Measurements from ENCODE around the gene ST6GAL1.

The ST6GAL1 gene

GRCh38 chr3:187084580-187084979 is 154.3 kb downstream of the ST6GAL1 start:
- DNase-seq, result no peak

GRCh38 chr3:187085021-187085666 is 154.8 kb downstream of the ST6GAL1 start:
- no peak for DNase-seq

- DNase-seq, result no peak
Measured at GRCh38 chr3:187085933-187086332, 155.6 kb downstream of the ST6GAL1 start.

GRCh38 chr3:187086831-187087230 is 156.5 kb downstream of the ST6GAL1 start:
- DNase-seq, result no peak

GRCh38 chr3:187088701-187089100 is 158.4 kb downstream of the ST6GAL1 start:
- no peak for DNase-seq

- DNase-seq, result no peak
Measured at GRCh38 chr3:187093320-187093719, 163.0 kb downstream of the ST6GAL1 start.

GRCh38 chr3:187098923-187099512 is 168.7 kb downstream of the ST6GAL1 start:
- DNase-seq, result no peak

- DNase-seq, result peak; percentile 64
Measured at GRCh38 chr3:187101184-187102072, 171.1 kb downstream of the ST6GAL1 start.

- no peak for DNase-seq
Measured at GRCh38 chr3:187102073-187102634, 171.8 kb downstream of the ST6GAL1 start.

GRCh38 chr3:187103251-187103650 is 172.9 kb downstream of the ST6GAL1 start:
- no peak for DNase-seq

GRCh38 chr3:187104342-187104741 is 174.0 kb downstream of the ST6GAL1 start:
- no peak for DNase-seq

- no peak for DNase-seq
Measured at GRCh38 chr3:187104933-187105332, 174.6 kb downstream of the ST6GAL1 start.

- DNase-seq, result no peak
Measured at GRCh38 chr3:187105700-187106099, 175.4 kb downstream of the ST6GAL1 start.

- no peak for DNase-seq
Measured at GRCh38 chr3:187107989-187108388, 177.7 kb downstream of the ST6GAL1 start.

GRCh38 chr3:187110156-187110555 is 179.8 kb downstream of the ST6GAL1 start:
- no peak for DNase-seq

GRCh38 chr3:187112934-187113793 is 182.8 kb downstream of the ST6GAL1 start:
- no peak for DNase-seq

- DNase-seq, result no peak
Measured at GRCh38 chr3:187114511-187114910, 184.2 kb downstream of the ST6GAL1 start.

- DNase-seq, result no peak
Measured at GRCh38 chr3:187120326-187120725, 190.0 kb downstream of the ST6GAL1 start.

GRCh38 chr3:187122261-187122660 is 191.9 kb downstream of the ST6GAL1 start:
- DNase-seq, result no peak

GRCh38 chr3:187125319-187126031 is 195.1 kb downstream of the ST6GAL1 start:
- no peak for DNase-seq

Measured in activated naive CD4-positive, alpha-beta T cell treated with Interleukin-2 at 50 U/mL for 16 hours (primary cell).